Stimulated activated CD4-positive, alpha-beta T cell treated with anti-CD3 and anti-CD28 coated beads, Interleukin-4, amount 100 ng/mL, for 24 hours (primary cell): ENCODE results near the gene PPM1B.
"Not testable (repeated sequence)": the region's sequence is repeated elsewhere in the genome, so short reads cannot be mapped to it uniquely, and the experiment has no call there.

ENCODE experiments used
- DNase-seq: peaks from one replicate; pipeline ENCODE4 v3.0.0-alpha.2; 2020

PPM1B gene

DNA sequence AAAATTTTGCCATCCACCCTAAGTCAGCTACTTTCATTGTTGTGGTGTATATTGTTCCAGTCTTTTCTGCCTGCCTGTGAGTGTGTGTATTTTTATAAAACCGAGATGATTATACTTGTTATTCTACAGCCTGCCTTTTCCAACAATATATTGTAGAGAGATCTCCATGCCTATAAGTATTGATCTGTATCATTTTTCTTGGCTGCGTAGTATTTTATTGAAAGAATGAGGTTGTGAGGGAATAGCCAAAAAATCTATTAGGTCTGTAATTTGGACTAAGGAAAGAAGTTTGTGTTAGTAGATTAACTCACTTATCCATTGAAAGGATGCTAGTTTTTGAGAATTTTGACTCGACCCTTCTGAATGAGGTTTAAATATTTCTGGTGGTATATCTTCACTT lies 34.9 kb downstream of the PPM1B start:
- DNase-seq = no peak

GRCh38 chr2:44205169-44205568 lies 36.5 kb downstream of the PPM1B start:
- DNase-seq = no peak

- no peak for DNase-seq
Measured at GRCh38 chr2:44207102-44207501, 38.4 kb downstream of the PPM1B start.

DNA sequence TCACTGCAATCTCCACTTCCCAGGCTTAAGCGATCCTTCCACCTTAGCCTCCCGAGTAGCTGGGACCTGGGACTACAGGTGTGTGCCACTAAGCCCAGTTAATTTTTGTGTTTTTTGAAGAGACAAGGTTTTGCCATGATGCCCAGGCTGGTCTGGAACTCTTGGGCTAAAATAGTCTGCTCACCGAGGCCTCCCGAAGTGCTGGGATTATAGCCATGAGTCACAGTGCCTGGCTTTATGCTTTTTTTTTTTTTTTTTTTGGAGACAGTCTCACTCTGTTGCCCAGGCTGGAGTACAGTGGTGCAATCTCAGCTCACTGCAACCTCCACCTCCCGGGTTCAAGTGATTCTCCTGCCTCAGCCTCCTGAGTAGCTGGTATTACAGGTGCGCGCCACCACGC lies 39.0 kb downstream of the PPM1B start:
- not testable (repeated sequence) for DNase-seq

DNA sequence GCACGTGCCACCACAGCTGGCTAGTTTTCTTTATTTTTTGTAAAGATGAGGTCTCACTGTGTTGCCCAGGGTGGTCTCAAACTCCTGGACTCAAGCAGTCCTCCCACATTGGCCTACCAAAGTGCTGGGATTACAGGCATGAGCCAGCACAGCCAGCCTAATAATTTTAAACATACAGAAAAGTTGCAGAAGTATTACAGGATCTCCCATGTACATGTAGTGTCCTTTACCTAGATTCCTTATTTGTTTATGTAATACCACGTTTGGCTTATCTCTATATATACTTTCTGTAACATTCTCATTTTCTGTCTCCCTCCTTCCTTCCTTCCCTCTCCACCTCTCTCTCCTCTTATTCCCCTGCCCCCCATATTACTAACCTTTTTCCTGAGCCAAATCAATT lies 41.7 kb downstream of the PPM1B start:
- DNase-seq = no peak

GRCh38 chr2:44211183-44211582 lies 42.5 kb downstream of the PPM1B start:
- DNase-seq = no peak

- DNase-seq = no peak
Measured at GRCh38 chr2:44212302-44212701, 43.6 kb downstream of the PPM1B start.

- no peak for DNase-seq
Measured at GRCh38 chr2:44215827-44216226, 47.2 kb downstream of the PPM1B start.

DNA sequence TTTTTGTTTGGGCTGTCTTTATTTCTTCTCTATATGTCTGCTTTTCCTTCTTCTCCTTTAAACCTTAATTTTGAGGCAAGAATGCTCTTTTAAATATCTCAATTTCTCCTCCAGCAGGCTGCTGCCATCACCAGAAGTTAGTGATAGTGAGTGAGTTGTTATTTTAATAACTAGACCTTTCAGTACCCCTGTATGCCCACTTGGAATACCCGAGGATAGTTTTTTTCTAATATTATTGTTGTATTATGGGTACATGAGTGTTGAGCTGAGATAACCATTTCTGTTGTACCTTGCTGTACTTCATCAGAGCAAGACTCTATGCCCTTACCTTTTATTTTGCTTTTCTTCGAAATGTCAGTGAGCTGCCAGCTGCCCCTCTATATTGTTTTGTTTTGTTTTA lies 50.1 kb downstream of the PPM1B start:
- DNase-seq = no peak

DNA sequence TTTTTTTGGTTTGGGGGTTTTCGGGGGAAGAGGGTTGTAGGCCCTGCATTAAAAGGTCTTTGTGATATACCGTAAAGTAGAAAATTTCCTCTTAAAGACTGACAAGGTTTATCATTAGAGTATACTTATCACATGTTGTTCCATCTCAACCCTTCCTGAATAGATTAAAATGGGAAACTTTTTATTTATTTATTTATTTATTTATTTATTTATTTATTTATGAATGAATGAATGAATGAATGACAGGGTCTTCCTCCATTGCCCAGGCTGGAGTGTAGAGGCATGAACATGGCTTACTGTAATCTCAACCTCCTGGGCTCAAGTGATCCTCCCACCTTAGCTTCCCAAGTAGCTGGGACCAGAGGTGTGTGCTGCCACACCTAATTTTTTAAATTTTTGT lies 58.1 kb downstream of the PPM1B start:
- DNase-seq = no peak

GRCh38 chr2:44230378-44230777 lies 61.7 kb downstream of the PPM1B start:
- no peak for DNase-seq

DNA sequence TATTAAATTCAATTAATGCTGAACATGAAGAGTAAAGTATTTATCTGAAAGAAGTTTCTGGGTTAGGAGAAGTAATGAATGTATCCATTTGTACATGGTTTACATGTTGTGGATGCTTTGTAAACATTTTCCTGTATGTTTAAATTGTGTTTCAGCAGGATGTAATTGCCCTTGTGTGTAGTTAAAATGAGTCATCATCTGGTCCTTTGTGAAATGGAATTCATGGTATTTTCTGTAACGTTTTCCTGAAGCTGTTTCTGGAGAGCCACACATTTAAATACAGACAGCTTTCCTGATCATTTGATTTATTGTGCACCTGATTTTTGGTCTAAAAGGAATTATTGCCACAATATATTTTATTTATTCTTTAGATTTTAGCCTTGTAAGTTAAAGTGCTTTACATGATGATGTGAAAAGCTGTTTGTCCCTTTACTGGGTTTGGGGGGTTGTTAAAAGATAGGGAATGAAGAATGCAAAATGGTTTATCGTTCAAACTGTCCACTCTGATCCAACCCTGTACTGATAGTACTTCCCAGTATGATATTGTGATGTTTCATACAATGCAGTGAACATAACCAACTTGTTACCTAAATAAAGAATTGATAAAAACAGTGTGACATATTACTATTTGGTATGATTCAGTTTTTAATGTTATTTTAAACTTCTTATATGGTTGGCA lies 64.9 kb downstream of the PPM1B start:
- DNase-seq = no peak

DNA sequence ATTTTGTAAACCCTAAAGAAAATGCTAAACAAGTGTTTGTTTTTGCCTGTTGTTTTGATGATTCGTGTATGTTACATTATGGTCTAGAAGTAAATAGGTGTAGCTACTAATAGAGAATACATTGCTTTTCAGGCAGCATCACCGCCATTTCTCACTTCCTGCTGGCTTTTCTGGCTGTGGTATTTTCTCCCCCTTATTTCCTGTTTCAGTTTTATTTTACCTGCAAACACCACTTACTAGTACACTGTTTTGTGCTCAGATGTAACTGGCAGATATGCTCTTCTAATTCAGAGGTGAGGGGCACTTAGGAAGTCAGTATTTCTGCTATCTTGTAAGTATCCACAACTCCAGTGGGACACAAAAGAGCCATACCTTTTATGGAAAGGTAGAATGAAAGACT lies 68.5 kb downstream of the PPM1B start:
- peak; percentile 17 for DNase-seq

- DNase-seq = no peak
Measured at GRCh38 chr2:44242904-44243303, 74.2 kb downstream of the PPM1B start.

- peak; percentile 64 for DNase-seq
Measured at GRCh38 chr2:44244135-44244871, 75.6 kb downstream of the PPM1B start.

- DNase-seq = no peak
Measured at GRCh38 chr2:44245083-44245861, 76.6 kb downstream of the PPM1B start.

- DNase-seq = no peak
Measured at GRCh38 chr2:44246436-44246835, 77.8 kb downstream of the PPM1B start.

DNA sequence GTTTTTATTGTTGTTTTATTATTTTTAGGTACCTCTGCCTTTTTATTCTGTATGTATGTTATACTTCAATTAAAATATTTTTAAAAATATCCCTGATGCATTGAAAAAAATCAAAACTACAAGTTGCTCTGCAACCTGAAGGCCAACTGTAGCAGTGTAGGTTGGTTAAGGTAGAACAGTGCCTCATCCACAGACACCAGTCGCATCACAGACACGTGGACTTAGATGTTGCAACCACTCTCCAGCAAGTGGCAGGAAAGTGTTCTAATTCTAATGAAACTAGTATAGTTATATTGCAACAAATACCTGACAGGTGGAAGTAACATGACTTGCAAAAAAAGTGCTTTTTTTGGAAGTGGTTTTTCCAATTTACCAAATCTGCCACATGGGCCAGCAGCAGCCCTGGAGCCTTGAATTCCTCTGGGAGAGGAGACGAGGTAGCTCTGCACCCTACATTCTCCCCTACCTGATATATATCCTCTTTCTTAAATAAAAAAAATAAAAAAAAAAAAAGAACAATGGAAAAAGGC lies 78.2 kb downstream of the PPM1B start:
- DNase-seq = no peak

- no peak for DNase-seq
Measured at GRCh38 chr2:44247924-44248323, 79.2 kb downstream of the PPM1B start.

DNA sequence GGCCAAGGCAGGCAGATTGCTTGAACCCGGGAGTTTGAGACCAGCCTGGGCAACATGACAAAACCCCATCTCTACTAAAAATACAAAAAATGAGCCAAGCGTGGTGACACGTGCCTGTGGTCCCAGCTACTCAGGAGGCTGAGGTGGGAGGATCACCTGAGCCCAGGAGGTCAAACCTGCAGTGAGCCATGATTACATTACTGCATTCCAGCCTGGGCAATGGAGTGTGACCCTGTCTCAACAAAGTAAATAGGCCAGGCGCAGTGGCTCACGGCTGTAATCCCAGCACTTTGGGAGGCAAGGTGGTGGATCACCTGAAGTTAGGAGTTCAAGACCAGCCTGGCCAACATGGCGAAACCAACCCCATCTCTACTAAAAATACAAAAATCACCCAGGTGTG lies 80.6 kb downstream of the PPM1B start:
- DNase-seq = not testable (repeated sequence)

DNA sequence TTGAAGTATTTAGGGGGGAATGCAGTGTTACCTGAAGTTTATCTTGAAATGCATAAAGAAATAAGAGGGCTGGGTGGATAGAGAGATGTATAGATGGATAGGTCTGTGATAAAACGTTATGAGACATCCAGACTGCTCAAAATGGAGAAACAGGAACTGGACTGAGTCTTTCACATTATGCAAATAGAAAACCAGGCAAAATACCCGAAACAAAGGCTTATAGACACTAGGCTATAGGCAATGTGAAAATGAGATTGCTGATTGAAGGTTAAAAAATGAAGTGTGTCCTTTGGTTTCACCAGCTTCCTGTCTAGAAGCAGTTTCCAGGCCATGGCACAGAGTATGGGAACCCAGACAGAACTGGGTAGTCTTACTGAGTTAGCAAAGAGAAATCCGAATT lies 81.7 kb downstream of the PPM1B start:
- DNase-seq = no peak

DNA sequence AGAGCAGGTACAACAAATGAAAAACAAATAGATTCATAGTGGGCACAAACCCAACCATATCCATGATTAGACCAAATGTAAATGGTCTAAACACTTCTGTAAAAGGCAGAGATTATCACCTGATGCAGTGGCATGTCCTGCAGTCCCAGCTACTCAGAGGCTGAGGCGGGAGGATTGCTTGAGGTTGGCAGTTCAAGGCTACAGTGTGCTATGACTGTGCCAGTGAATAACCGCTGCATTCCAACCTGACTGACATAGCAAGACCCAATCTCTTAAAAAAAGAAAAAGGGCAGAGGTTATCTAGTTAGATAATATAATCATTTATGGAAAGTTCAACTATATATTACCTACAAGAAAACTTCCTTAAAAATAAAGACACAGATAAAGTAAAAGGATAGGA lies 85.3 kb downstream of the PPM1B start:
- DNase-seq = no peak

DNA sequence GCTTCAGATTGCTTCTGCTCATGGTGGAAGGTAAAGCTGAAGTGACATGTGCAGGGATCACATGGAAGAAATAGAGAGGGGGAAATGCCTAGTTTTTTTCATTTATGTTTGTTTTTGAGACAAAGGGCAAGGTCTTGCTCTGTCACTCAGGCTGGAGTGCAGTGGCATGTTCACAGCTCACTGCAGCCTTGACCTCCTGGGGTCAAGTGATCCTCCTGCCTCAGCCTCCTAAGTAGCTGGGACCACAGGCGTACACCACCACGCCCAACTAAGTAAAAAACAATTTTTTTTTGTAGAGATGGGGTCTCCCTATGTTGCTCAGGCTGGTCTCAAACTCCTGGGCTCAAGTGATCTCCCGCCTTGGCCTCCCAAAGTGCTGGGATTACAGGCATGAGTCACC lies 87.0 kb downstream of the PPM1B start:
- not testable (repeated sequence) for DNase-seq

GRCh38 chr2:44257802-44258201 lies 89.1 kb downstream of the PPM1B start:
- not testable (repeated sequence) for DNase-seq
